Measurements from ENCODE around the gene IL23R.

DNA sequence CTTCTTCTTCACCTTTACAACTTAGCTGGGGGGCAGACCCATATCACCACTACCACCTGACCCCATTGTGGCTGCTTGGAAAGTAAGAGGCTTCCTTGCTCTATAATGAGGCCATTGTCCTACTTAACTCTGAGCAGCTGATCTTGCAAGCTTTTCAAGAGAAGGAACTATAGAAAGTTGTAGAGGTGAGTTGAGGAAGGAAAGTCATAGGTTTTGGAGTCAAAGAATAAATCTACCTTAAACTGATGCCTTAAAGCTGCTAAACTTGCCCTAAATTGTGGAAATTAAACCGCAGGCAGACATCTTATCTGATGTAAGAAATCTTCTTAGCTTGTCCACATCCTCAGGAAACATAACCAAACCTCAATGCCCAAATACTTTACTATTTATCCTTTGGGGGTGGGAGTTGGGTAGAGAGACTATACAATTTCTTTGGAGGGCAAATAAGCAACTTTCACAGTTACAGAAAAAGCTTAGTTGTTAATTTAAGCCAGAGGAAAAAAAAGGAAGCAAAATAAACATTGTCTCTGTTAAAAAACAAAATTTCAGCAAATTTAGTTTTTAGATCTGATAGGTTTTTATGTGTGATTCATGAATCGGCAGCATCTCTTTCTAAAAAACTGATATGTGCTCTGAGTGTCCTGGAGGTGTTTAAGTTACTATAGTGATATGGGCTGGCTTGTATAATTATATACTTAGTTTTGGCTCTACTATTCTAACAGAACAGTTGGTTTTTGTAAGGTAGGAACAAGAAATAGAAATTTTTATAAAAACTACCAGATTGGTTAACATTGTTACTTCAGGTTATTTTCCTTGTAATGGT, 4.7 kb downstream of the IL23R start:
- TF ChIP-seq, protein P1, sequence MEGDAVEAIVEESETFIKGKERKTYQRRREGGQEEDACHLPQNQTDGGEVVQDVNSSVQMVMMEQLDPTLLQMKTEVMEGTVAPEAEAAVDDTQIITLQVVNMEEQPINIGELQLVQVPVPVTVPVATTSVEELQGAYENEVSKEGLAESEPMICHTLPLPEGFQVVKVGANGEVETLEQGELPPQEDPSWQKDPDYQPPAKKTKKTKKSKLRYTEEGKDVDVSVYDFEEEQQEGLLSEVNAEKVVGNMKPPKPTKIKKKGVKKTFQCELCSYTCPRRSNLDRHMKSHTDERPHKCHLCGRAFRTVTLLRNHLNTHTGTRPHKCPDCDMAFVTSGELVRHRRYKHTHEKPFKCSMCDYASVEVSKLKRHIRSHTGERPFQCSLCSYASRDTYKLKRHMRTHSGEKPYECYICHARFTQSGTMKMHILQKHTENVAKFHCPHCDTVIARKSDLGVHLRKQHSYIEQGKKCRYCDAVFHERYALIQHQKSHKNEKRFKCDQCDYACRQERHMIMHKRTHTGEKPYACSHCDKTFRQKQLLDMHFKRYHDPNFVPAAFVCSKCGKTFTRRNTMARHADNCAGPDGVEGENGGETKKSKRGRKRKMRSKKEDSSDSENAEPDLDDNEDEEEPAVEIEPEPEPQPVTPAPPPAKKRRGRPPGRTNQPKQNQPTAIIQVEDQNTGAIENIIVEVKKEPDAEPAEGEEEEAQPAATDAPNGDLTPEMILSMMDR (IDR thresholded peaks at IDR 0.05), result no peak
- TF ChIP-seq EP300 (IDR thresholded peaks at IDR 0.05), result no peak
